Cortex of kidney (tissue), 1 donor: ENCODE results near the gene LYSMD4.

Source experiments
- DNase-seq: peaks from one replicate; lab custom pipeline; 2025; lab: John Stamatoyannopoulos, UW

The LYSMD4 gene

DNA sequence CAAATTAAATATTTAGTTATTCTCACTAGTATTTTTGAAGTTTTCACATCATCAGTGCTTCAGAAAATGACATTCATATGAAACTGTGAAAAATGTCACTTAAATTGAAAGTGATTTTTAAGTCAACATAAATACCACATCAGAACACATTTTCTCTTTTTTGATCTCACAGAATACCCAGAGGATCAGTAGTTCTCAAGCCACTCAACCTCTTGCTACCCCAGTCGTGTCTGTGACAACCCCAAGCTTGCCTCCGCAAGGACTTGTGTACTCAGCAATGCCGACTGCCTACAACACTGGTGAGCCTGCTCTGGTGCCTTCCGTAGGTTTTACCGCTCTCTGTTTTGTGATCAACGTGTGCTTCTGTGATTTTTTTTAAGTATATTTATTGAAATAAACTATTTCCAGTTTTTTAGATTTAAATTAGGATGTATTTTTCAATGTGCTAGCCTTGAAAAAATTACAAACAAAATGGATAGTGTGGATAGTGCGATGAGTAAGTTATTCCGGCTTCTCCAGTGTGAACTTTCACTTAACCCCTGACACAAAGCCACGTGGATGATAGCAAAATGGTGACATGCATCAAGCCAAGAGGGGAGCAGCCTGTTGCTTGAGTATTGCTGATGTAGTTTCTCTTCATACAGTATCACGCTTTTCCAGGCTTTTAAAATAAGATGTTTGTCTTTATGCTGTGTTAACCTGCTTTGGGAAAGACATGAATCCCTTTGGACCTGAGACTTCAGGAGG, 26.5 kb downstream of the LYSMD4 start:
- no peak for DNase-seq

DNA sequence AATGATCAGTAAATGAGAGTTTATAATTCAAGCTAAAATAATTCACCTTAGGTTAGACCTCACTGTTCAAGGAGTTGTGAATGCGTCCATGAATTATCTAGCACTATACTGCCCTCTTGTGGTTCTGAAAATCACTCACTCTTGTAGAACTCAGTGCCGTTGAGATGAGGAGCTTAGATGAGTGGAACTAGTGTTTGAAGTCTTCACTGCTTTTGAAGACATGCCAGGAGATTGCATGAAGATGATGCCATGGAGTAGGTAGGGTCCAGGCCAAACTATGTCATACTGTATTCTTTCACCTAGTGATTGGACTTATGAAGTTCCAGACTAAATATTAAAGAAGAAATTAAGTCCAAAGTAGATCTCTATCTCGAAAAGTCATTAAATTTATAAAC, 28.8 kb downstream of the LYSMD4 start:
- no peak for DNase-seq

GRCh38 chr15:99703603-99704443, 29.4 kb downstream of the LYSMD4 start:
- no peak for DNase-seq

- DNase-seq, result no peak
Observed at GRCh38 chr15:99702895-99703602, 30.2 kb downstream of the LYSMD4 start.

- no peak for DNase-seq
Observed at GRCh38 chr15:99696096-99696495, 37.1 kb downstream of the LYSMD4 start.

GRCh38 chr15:99692825-99693224, 40.4 kb downstream of the LYSMD4 start:
- DNase-seq, result no peak

DNA sequence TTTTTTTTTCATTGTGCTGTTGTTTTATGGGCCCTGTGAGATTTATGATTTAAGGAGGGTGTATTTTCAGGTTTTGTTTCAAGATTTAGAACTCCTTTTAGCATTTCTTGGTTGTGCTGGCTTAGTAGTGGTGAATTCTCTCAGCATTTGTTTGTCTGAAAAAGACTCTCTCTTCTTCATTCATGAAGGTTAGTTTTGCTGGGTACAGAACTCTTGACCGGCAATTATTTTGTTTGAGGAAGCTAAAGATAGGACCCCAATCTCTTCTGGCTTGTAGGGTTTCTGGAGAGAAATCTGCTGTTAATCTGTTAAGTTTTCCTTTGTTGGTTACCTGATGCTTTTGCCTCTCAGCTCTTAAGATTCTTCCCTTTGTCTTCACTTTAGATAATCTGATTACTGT, 46.9 kb downstream of the LYSMD4 start:
- DNase-seq, result no peak

DNA sequence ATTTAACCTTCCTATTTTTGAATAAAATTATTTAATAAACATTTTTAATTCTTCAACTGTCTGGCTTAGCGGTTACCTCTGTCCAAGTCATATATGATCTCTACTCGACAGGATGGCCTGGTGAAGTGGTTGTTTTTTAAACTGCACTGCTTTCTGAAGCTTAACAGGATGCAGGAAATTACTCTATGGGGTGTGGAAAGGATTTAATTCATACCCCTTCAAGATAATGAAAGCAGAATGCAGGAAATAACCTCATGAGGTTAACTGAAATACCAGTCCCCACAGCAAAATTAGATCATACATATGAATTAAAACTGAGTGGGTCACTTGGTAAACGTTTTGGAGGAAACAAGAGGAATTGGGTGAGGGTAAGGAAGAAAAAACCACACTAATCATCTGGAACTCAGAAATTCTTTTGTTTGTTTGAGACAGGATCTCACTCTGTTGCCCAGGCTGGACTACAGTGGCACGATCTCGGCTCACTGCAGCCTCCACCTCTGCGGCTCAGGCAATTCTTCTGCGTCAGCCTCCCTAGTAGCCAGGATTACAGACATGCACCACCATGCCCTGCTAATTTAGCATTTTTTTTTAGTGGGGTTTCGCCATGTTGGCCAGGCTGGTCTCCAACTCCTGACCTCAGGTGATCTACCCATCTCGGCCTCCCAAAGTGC, 50.1 kb downstream of the LYSMD4 start:
- DNase-seq, result no peak

GRCh38 chr15:99682455-99682854, 50.8 kb downstream of the LYSMD4 start:
- DNase-seq, result no peak

GRCh38 chr15:99681990-99682389, 51.2 kb downstream of the LYSMD4 start:
- DNase-seq, result no peak

- no peak for DNase-seq
Observed at GRCh38 chr15:99680276-99680675, 53.0 kb downstream of the LYSMD4 start.

GRCh38 chr15:99677540-99678134, 55.6 kb downstream of the LYSMD4 start:
- DNase-seq, result no peak
